Endothelial cell of umbilical vein (primary cell): ENCODE data around the gene GALNT12. TPM values are rescaled to one million over a fixed set of nuclear protein-coding genes. Genes with fewer than 3 reads are reported as not detected.
A peak's percentile ranks its signal among the peaks of the same experiment; 100 is the strongest.

ENCODE experiments used
- BruUV-seq: library from RNA; stranded (reverse); fragments of 400-500 nt; replicated peaks from 2 replicates; lab custom pipeline; 2021; lab: Mats Ljungman, UMichigan
- CTCF ChIA-PET: fragments of 300-600, 350-600 bp; sonication (Branson Sonifier 250); formaldehyde crosslinking; loops from one replicate; lab custom pipeline; 2021; ENCODE audit warnings: antibody characterized with exemption, inconsistent platforms; lab: Charles Lee
- POLR2A ChIA-PET: fragments of 300-600, 350-600 bp; sonication (Branson Sonifier 250); formaldehyde crosslinking; loops from one replicate; lab custom pipeline; 2021; ENCODE audit warnings: antibody characterized with exemption, inconsistent platforms; lab: Charles Lee
- DNase-seq: peaks from one replicate; pipeline ENCODE4 v3.0.0-alpha.2; 2011; ENCODE audit warnings: low read depth, low spot score
- FAIRE-seq: peaks from 2 replicates; lab custom pipeline; 2011; peaks lifted over from hg19 to GRCh38; lab: Jason Lieb, UNC
- H2AFZ ChIP-seq: 2 replicates; pipeline ENCODE4 v1.6.0; 2012; ENCODE audit warnings: low read depth, low read length, control low read depth, inconsistent platforms
- H3K27ac ChIP-seq: 2 replicates; pipeline ENCODE4 v1.5.1; 2011; ENCODE audit warnings: low read depth, mild to moderate bottlenecking, control low read depth, low read length, moderate library complexity; ENCODE audit not compliant: insufficient read depth
- H3K27me3 ChIP-seq, 2 experiments: 2 replicates each; pipeline versions ENCODE4 v1.6.0 to v1.6.1; 2011; ENCODE audit warnings: low read length in 2 of 2, mixed read lengths in 1 of 2; ENCODE audit not compliant: control insufficient read depth in 2 of 2, insufficient read depth in 2 of 2
- H3K36me3 ChIP-seq, 2 experiments: 2 replicates in 1 of 2; 3 replicates in 1 of 2; pipeline ENCODE4 v1.5.1; 2011; ENCODE audit warnings: low read length in 2 of 2, mild to moderate bottlenecking in 1 of 2, moderate library complexity in 1 of 2; ENCODE audit not compliant: control insufficient read depth in 2 of 2, insufficient read depth in 2 of 2; ENCODE audit errors: extremely low read depth in 1 of 2
- H3K4me1 ChIP-seq: 3 replicates; pipeline ENCODE4 v1.5.1; 2011; ENCODE audit warnings: mild to moderate bottlenecking, low read length; ENCODE audit not compliant: control insufficient read depth, insufficient read depth; ENCODE audit errors: extremely low read depth
- H3K4me2 ChIP-seq: 2 replicates; pipeline ENCODE4 v1.6.1; 2011; ENCODE audit warnings: low read length, control low read depth, mixed read lengths; ENCODE audit not compliant: insufficient read depth
- H3K4me3 ChIP-seq, 3 experiments: fragments of 200-600 bp in 1 of 3; sonication (generic), shearing (Covaris generic) in 1 of 3; replicated peaks in 1 of 3; 2 replicates each; pipeline ENCODE4 v1.5.1; 2011 to 2016; ENCODE audit warnings: control low read depth in 3 of 3, low read length in 3 of 3, mild to moderate bottlenecking in 2 of 3, inconsistent platforms in 1 of 3, low read depth in 1 of 3, moderate library complexity in 1 of 3; ENCODE audit not compliant: insufficient read depth in 1 of 3
- H3K79me2 ChIP-seq: 2 replicates; pipeline ENCODE4 v1.6.0; 2012; ENCODE audit warnings: low read length, inconsistent platforms; ENCODE audit not compliant: control insufficient read depth, insufficient read depth
- H3K9ac ChIP-seq: replicated peaks from 2 replicates; pipeline ENCODE3; 2011; ENCODE audit warnings: low read length, control low read depth; ENCODE audit not compliant: insufficient read depth; ENCODE audit errors: extremely low read depth
- H3K9me1 ChIP-seq: replicated peaks from 3 replicates; pipeline ENCODE4 v1.6.0; 2011; ENCODE audit warnings: mild to moderate bottlenecking, low read length; ENCODE audit not compliant: control insufficient read depth, insufficient read depth; ENCODE audit errors: extremely low read depth
- H3K9me3 ChIP-seq: replicated peaks from 2 replicates; pipeline ENCODE4 v1.5.1; 2012; ENCODE audit warnings: low read length, inconsistent platforms; ENCODE audit not compliant: control insufficient read depth, insufficient read depth
- H4K20me1 ChIP-seq: replicated peaks from 2 replicates; pipeline ENCODE3; 2011; ENCODE audit warnings: mild to moderate bottlenecking, low read length; ENCODE audit not compliant: control insufficient read depth, insufficient read depth; ENCODE audit errors: extremely low read depth
- CTCF ChIP-seq, 2 donors: IDR thresholded peaks; 1 replicate in 1 of 2; 2 replicates in 1 of 2; pipeline ENCODE4 v1.5.1; 2011; ENCODE audit warnings: low read length in 2 of 2, mild to moderate bottlenecking in 2 of 2, moderate library complexity in 2 of 2, control low read depth in 1 of 2, inconsistent platforms in 1 of 2, low read depth in 1 of 2; ENCODE audit not compliant: insufficient read depth in 1 of 2; ENCODE audit errors: extremely low read depth in 1 of 2
- EZH2 ChIP-seq: IDR thresholded peaks from 2 replicates; pipeline ENCODE4 v1.6.1; 2012; ENCODE audit warnings: borderline replicate concordance, low read depth, mild to moderate bottlenecking, moderate library complexity, low read length, inconsistent platforms; ENCODE audit not compliant: severe bottlenecking
- FOS ChIP-seq: IDR thresholded peaks from 2 replicates; pipeline ENCODE4 v1.6.1; 2011; ENCODE audit warnings: mild to moderate bottlenecking, low read length, moderate library complexity, borderline replicate concordance; ENCODE audit not compliant: insufficient read depth
- GATA2 ChIP-seq: IDR thresholded peaks from 2 replicates; pipeline ENCODE4 v1.7.0; 2011; ENCODE audit warnings: low read depth, mild to moderate bottlenecking, moderate library complexity, mixed read lengths, low read length; ENCODE audit not compliant: insufficient read length, insufficient read depth
- JUN ChIP-seq: IDR thresholded peaks from 2 replicates; pipeline ENCODE4 v1.6.1; 2011; ENCODE audit warnings: borderline replicate concordance, low read depth; ENCODE audit not compliant: insufficient read length, insufficient read depth
- MAX ChIP-seq: IDR thresholded peaks from 2 replicates; pipeline ENCODE4 v1.6.1; 2011; ENCODE audit not compliant: insufficient read depth, insufficient read length
- MYC ChIP-seq: IDR thresholded peaks from one replicate; pipeline ENCODE4 v1.6.1; 2011; ENCODE audit warnings: mild to moderate bottlenecking, low read depth, low read length
- POLR2A ChIP-seq: IDR thresholded peaks from 2 replicates; pipeline ENCODE4 v1.6.1; 2012; ENCODE audit warnings: low read depth, mild to moderate bottlenecking, control low read depth, low read length
- POLR2AphosphoS5 ChIP-seq: IDR thresholded peaks from 2 replicates; pipeline ENCODE4 v1.6.1; 2012; ENCODE audit warnings: low read depth, mild to moderate bottlenecking, control low read depth, low read length, moderate library complexity; ENCODE audit not compliant: insufficient read depth
- dilution Hi-C: fragments of 300-500 bp; cut with MboI; formaldehyde crosslinking; loops from one replicate; pipeline ENCODE4 v1.15.0; 2019; ENCODE audit warnings: low sequenced_read_pairs; ENCODE audit not compliant: extremely low pct_ligation_motif_present
- intact Hi-C: fragments of 100-400 bp; cut with micrococcal nuclease; formaldehyde crosslinking; loops from one replicate; pipeline ENCODE4 v1.10.0; 2022
- polyA plus RNA-seq, 4 experiments: library from polyadenylated mRNA; depleted of rRNA in 3 of 4; stranded (reverse) in 3 of 4; unstranded in 1 of 4; fragments of >200 nt; gene quantifications; 2 replicates each; pipeline versions ENCODE4 v1.2.1 to v1.2.3, GENCODE V29; 2011 to 2012; ENCODE audit warnings: missing spikeins in 1 of 4
- total RNA-seq: library from RNA; stranded (reverse); gene quantifications from 2 replicates; pipeline ENCODE4 v1.2.3, GENCODE V29; 2021

The GALNT12 gene
- total and polyA plus RNA-seq, 2 donors (not counting 3 experiments of a cell fraction or from before 2014, with no cell fraction given) = 0.26 to 0.44 TPM

- dilution Hi-C loops = no loop called here
- no peak overlapping the region for H3K27ac ChIP-seq
- ChIA-PET POLR2A (no interaction called here), CTCF (interaction anchor here (0.9 to 3.1 kb wide), 6 partner anchors 10 to 586 kb away, joined by 3 to 13 read pairs (median 5); no protein-coding TSS in a partner anchor)
- intact Hi-C loops = loop anchor here (1.0 to 5.0 kb wide), 4 partner anchors 477 to 869 kb away; partner anchors contain the start of gene TRMO
- no peak overlapping the region for H3K4me3 ChIP-seq
- no peak overlapping the region for H3K4me2 ChIP-seq
- no peaks in the 10 kb centered on the region for H4K20me1 ChIP-seq
- no peak for DNase-seq
- H3K9me1 ChIP-seq = no peaks in the 10 kb centered on the region
- TF ChIP-seq MAX (no peak), GATA2 (no peak), POLR2AphosphoS5 (no peak), FOS (no peak), MYC (no peak), EZH2 (no peak), JUN (no peak), CTCF (IDR thresholded peaks at IDR 0.05; ENCODE audit: extremely low read depth in 1 of 2, insufficient read depth in 1 of 2, low read depth in 1 of 2, low read length in 2 of 2) (no peak), POLR2A (no peak)
- no peak overlapping the region for H3K9ac ChIP-seq
- BruUV-seq = no TSS peak
- H3K79me2 ChIP-seq = peaks cover 24% of the 10 kb centered on the region
- no peaks in the 10 kb centered on the region for H3K9me3 ChIP-seq
- FAIRE-seq = no peak
- H3K4me1 ChIP-seq = peaks cover 19% of the 10 kb centered on the region
- H3K36me3 ChIP-seq = no peaks in the 10 kb centered on the region
- no peaks in the 10 kb centered on the region for H3K27me3 ChIP-seq
- H2AFZ ChIP-seq = peak overlapping the region; percentile 7
These were observed 15.6 kb upstream of the GALNT12 start for GRCh38 chr9:98791608-98792490.
